ENCODE data around the gene GPHA2. TPM values are rescaled to one million over a fixed set of nuclear protein-coding genes. Genes with fewer than 3 reads are reported as not detected.
"Not testable (repeated sequence)": the region's sequence is repeated elsewhere in the genome, so short reads cannot be mapped to it uniquely, and the experiment has no call there.

Gene GPHA2, protein sequence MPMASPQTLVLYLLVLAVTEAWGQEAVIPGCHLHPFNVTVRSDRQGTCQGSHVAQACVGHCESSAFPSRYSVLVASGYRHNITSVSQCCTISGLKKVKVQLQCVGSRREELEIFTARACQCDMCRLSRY
- total RNA-seq = under 1 TPM in 3 of 8 experiments, not detected in 5; 0.16 to 0.93 (median 0.76) TPM

DNA sequence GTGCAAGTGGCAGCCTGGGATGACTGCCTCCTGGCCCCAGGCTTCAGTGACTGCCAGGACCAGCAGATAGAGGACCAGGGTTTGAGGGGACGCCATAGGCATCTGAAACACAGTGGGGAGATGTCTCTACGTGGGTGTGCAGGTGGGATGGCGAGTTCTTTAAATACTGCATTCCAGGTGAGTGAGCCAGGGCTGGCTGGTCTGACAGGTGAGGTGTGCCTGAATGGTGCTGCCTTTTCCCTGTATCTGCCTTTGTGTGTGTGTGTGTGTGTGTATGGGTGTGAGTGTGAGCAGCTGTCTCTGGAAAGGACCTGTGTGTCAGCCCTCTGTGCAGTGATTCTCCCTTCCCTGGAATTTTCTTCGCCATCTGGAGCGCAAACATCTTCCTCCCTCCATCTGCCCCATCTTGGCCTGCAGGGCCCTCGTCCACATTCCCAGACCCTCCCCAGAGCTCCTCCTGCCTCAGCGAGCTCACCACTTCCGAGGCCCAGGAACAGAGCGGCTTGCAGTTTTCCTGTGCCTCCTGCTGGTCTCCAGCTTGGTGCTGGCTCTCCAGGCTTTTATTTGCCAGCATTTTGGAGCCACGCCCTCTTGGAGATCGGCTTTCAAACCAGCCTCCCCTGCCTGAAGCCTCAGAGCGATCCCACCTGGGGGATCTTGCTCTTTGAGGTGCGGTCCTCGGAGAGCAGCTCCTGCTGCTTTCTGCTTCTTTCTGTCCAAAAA is at the start of gene GPHA2:
TSS of gene GPHA2 (minus strand) at position 535 of the 723 bp plus-strand sequence. CDS start at position 102, 433 bp downstream.
- no peak within 1 kb of the TSS for H3K4me3 ChIP-seq
- WGBS, 10 experiments = 26 to 60% (median 53%) methylated on average over 1 to 8 of the region's 14 CpGs; no CpG with 5 or more reads in 4 of the 10 experiments
- H3K27ac ChIP-seq = no peak within 1 kb of the TSS
- no peaks in the 10 kb centered on the region for H3K4me1 ChIP-seq (replicated peaks in 1 of 2)
- ATAC-seq (replicated peaks in 6 of 8) = peak in 7 of 8 experiments; percentile 6 to 90 (median 21)
- in situ Hi-C loops (cut with MboI; ENCODE audit: low pct_unique_long_range_greater_than_20kb in 2 of 9, low sequenced_read_pairs in 9 of 9, unreplicated experiment in 9 of 9) = no loop called here

DNA sequence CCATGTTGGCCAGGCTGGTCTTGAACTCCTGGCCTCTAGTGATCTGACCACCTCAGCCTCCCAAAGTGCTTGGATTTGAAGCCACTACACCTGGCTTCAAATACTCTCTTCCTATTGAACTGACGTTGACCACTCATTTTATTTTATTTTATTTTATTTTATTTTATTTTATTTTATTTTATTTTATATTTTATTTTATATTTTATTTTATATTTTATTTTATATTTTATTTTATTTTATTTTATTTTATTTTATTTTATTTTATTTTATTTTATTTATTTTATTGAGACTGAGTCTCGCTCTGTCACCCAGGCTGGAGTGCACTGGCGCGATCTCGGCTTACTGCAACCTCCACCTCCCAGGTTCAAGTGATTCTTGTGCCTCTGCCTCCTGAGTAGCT is 47.6 kb upstream of the GPHA2 start:
- H3K4me3 ChIP-seq; H3K27ac ChIP-seq; ATAC-seq (replicated peaks in 6 of 8); in situ Hi-C loops (cut with MboI; ENCODE audit: low pct_unique_long_range_greater_than_20kb in 2 of 9, low sequenced_read_pairs in 9 of 9, unreplicated experiment in 9 of 9); H3K4me1 ChIP-seq (replicated peaks in 1 of 2): not testable (repeated sequence)
- 30 to 100% (median 75%) methylated on average over 1 to 5 of the region's 5 CpGs; no CpG with 5 or more reads in 1 of the 10 experiments for WGBS, 10 experiments

DNA sequence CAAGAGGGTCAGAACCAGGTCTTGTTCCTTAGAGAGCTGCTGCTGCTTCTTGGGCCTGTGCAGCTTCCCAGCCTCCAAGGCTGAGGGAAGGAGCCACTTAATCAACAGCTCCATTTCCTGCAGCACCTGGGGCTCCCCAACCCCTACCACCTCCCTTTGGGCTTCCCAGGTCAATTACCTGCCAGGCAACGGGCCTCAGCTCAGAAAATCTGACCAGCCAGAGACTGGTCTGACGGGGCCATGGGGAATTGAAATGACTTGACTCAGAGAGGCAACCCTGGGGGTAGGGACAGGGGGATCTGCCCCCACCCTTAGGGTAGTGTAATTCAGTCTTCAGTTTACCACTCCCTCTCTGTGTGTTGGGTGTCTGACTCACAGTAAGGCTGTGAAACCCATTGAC is 41.0 kb upstream of the GPHA2 start:
- Histone ChIP-seq H3K4me3 (no peak overlapping the region), H3K27ac (no peak overlapping the region), H3K4me1 (replicated peaks in 1 of 2) (no peaks in the 10 kb centered on the region)
- ATAC-seq (replicated peaks in 6 of 8) = no peak
- in situ Hi-C loops (cut with MboI; ENCODE audit: low pct_unique_long_range_greater_than_20kb in 2 of 9, low sequenced_read_pairs in 9 of 9, unreplicated experiment in 9 of 9) = no loop called here
- WGBS, 10 experiments = 60 to 63% methylated on average over 1 to 2 of the region's 2 CpGs; no CpG with 5 or more reads in 8 of the 10 experiments

DNA sequence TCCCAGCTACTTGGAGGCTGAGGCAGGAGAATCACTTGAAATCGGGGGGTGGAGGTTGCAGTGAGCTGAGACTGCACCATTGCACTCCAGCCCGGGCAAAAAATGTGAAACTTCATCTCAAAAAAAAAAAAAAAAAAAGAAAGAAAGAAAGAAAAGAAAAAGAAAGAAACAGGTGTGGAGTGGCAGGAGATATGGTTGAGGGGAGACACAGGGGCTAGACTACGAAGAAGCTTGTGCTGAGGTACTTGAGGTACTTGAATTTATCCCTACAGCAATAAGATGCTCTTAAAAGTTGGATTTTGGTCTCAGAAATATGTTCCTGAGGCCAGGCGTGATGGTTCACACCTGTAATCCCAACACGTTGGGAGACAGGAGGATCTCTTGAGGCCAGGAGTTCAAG is 38.4 kb upstream of the GPHA2 start:
- H3K27ac ChIP-seq = no peak overlapping the region
- H3K4me3 ChIP-seq = no peak overlapping the region
- no peak for ATAC-seq (replicated peaks in 6 of 8)
- WGBS, 10 experiments = 19 to 76% (median 57%) methylated on average over 2 to 5 of the region's 5 CpGs
- H3K4me1 ChIP-seq (replicated peaks in 1 of 2) = no peaks in the 10 kb centered on the region
- in situ Hi-C loops (cut with MboI; ENCODE audit: low pct_unique_long_range_greater_than_20kb in 2 of 9, low sequenced_read_pairs in 9 of 9, unreplicated experiment in 9 of 9) = no loop called here

DNA sequence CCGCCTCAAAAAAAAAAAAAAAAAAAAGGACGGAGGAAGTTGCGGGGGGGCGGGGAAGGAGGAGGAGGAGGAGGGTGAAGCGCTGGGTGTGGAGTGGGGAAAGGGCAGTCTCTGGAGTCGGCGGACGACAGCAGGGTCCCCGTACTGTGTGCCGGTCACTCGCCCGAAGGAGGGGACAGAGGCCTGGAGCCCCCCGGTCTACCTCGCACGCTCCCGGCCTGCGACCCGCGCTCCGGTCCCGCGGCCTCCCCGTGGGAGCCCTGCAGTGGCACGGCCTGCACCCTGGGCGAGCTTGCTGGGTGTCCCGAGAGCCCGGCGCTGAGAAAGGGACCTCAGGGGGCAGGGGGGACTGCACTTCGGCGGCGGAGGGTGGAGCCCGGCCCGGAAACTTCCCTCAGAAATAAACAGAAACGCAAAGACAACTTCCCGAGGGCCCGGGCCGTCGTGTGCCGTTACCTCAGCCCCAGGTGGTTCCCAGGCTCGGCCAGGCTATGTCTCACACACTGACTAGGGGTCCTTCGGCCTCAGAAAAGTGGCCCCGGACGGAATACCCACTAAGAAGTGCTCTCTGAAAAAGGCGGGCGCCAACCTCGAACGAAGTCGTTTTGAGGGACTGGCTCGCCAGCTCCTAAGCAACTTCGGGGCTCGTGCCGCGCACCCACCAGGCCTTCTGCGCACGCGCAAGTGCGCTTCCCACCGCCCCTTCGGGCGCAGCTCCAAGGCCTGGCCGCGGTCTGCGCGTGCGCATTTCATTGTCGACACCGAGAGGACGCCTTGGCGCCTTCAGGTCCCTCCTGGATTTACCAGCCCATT is 35.9 kb upstream of the GPHA2 start, which contains the start of gene MAJIN:
TSS of gene MAJIN (minus strand) at position 688 of the 813 bp plus-strand sequence. CDS start 12,703 bp downstream, outside the sequence.
- H3K4me1 ChIP-seq (replicated peaks in 1 of 2) = no peaks in the 10 kb centered on the region
- H3K27ac ChIP-seq = no peak within 1 kb of the TSS
- in situ Hi-C loops (cut with MboI; ENCODE audit: low pct_unique_long_range_greater_than_20kb in 2 of 9, low sequenced_read_pairs in 9 of 9, unreplicated experiment in 9 of 9) = no loop called here
- ATAC-seq (replicated peaks in 6 of 8) = peak in 2 of 8 experiments; percentile 19 to 70
- WGBS, 10 experiments = 0 to 80% (median 46%) methylated on average over 2 to 11 of the region's 69 CpGs; no CpG with 5 or more reads in 6 of the 10 experiments
- no peak within 1 kb of the TSS for H3K4me3 ChIP-seq

DNA sequence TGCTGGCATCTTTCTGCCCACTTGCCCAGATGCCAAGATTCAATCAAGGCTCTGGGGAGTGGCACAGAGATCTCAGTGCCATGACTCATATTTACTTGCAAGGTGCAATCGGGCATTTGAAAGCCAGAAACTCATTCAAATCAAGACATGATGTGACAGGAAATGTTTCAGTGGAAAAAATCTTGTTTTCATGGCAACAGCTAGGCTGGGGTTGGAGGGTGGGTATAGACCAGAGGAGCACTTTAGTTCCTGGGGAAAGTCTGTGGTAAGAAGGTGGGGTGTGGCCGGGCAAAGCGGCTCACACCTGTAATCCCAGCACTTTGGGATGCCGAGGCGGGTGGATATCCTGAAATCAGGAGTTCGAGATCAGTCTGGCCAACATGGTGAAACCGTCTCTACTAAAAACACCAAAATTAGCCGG is 35.0 kb upstream of the GPHA2 start:
- WGBS, 10 experiments = 0 to 100% (median 90%) methylated on average over 1 to 5 of the region's 8 CpGs; no CpG with 5 or more reads in 3 of the 10 experiments
- H3K27ac ChIP-seq = no peak overlapping the region
- ATAC-seq (replicated peaks in 6 of 8) = no peak

DNA sequence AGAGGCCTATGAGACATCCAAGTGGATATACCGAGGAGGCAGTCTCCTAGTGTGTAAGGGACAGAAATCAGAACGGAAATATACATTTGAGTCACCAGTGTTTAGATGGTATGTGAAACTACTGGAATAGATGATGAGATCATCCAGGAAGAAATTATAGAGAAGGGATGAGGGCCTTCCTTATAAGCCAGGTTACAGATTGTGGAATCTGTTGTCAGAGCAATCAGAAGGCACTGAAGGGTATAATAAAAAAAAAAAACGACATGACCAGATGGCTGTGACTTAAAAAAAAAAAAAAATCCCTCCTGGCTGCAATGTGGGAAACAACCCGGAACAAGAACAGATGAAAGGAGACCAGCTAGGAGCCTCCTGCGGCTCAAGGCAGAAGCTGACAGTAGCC is 33.5 kb upstream of the GPHA2 start:
- WGBS, 10 experiments = 10 to 70% (median 38%) methylated on average over 2 to 5 of the region's 5 CpGs
- peak in 6 of 8 experiments; percentile 17 to 98 (median 91) for ATAC-seq (replicated peaks in 6 of 8)
- H3K4me1 ChIP-seq (replicated peaks in 1 of 2) = no peaks in the 10 kb centered on the region
- in situ Hi-C loops (cut with MboI; ENCODE audit: low pct_unique_long_range_greater_than_20kb in 2 of 9, low sequenced_read_pairs in 9 of 9, unreplicated experiment in 9 of 9) = no loop called here
- no peak overlapping the region for H3K4me3 ChIP-seq
- no peak overlapping the region for H3K27ac ChIP-seq

More for the DNA sequence above, 35.0 kb upstream of the GPHA2 start:
- no peaks in the 10 kb centered on the region for H3K4me1 ChIP-seq (replicated peaks in 1 of 2)
- H3K4me3 ChIP-seq = no peak overlapping the region
- in situ Hi-C loops (cut with MboI; ENCODE audit: low pct_unique_long_range_greater_than_20kb in 2 of 9, low sequenced_read_pairs in 9 of 9, unreplicated experiment in 9 of 9) = no loop called here

DNA sequence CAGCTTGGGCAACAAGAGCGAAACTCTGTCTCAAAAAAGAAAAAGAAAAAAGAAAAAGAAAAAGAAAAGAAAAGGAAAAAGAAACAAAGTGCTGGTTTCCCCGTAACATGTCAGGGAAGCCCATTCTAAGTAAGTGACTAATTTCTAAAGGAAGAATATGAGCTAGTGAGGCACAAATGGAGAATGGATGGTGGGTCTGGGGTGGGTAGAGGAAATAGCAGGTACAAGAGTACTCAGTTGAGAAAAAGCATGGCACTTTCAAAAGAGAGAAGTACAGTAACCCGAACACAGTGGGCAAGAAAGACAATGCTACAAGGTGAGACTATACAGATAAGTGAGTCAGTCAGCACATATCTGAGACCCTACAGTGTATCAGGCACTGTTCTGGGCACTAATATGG is 31.7 kb upstream of the GPHA2 start:
- H3K4me1 ChIP-seq (replicated peaks in 1 of 2) = no peaks in the 10 kb centered on the region
- no peak overlapping the region for H3K27ac ChIP-seq
- no peak overlapping the region for H3K4me3 ChIP-seq
- WGBS, 10 experiments = 73 to 100% (median 91%) methylated on average over 1 to 3 of the region's 3 CpGs
- in situ Hi-C loops (cut with MboI; ENCODE audit: low pct_unique_long_range_greater_than_20kb in 2 of 9, low sequenced_read_pairs in 9 of 9, unreplicated experiment in 9 of 9) = no loop called here
- ATAC-seq (replicated peaks in 6 of 8) = no peak

DNA sequence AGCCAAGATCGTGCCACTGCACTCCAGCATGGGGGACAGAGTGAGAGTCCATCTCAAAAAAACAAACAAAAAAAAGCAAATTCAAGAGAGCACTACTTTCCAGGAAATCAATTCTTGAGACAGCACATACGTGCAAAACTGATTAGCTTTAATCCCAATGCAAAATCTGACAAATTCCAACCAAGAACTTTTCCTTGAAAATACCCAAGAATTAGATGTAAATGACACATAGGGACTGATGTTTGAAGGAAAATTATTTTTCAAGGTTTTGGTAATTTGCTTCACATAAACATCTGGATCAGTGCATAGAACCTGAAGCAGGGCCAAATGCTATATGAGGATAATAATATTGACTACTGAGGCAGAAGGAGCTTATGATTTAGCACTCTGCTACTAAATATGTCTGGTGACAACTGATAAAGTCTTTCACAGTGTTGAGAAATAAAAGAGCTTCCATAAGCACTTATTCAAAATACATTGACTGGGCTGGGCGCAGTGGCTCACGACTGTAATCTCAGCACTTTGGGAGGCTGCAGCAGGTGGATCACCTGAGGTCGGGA is 27.5 kb upstream of the GPHA2 start:
- no peak overlapping the region for H3K27ac ChIP-seq
- no peak for ATAC-seq (replicated peaks in 6 of 8)
- 57 to 91% (median 78%) methylated on average over 1 to 5 of the region's 5 CpGs; no CpG with 5 or more reads in 1 of the 10 experiments for WGBS, 10 experiments
- H3K4me3 ChIP-seq = no peak overlapping the region
- no peaks in the 10 kb centered on the region for H3K4me1 ChIP-seq (replicated peaks in 1 of 2)
- in situ Hi-C loops (cut with MboI; ENCODE audit: low pct_unique_long_range_greater_than_20kb in 2 of 9, low sequenced_read_pairs in 9 of 9, unreplicated experiment in 9 of 9) = no loop called here

DNA sequence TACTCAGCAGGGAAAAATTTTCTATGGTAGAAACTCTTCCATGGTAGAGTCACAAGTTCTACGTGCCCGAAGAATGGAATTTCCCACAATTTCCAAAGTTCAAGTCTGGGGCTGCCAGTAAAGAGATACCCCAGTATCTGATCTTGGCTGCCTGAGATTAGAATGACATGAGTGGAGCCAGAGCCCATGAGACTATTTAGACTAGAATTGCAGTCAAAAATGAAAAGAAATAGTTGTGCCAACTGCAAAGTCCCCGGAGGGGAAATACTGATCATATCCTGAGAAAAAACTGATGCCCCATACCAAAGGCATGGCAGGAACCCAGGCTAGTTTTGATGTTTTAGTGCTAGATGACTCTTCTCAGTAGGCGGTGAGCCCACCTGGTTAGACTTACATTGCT is 25.0 kb upstream of the GPHA2 start:
- H3K27ac ChIP-seq = no peak overlapping the region
- in situ Hi-C loops (cut with MboI; ENCODE audit: low pct_unique_long_range_greater_than_20kb in 2 of 9, low sequenced_read_pairs in 9 of 9, unreplicated experiment in 9 of 9) = no loop called here
- 56 to 100% (median 84%) methylated on average over 1 to 4 of the region's 4 CpGs; no CpG with 5 or more reads in 3 of the 10 experiments for WGBS, 10 experiments

DNA sequence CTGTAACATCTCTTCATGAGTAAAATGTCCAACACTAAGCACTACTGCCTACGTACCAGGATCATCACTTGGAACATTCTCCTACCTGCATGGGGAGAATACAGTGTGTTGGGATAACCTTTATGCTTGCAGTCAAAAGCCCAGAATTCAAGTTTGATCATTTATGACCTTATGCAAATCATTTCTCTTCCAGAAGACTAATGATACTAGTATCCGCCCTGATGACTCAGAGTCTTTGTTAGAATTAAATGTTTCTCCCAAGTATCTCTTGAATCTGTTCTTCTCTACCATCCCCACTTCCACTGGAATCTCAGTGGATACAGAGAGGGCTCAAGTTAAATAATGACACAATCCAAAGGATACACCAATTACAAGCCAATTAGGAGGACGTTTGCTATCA is 23.8 kb upstream of the GPHA2 start:
- ATAC-seq (replicated peaks in 6 of 8) = peak in 4 of 8 experiments; percentile 20 to 97 (median 66)
- Histone ChIP-seq H3K4me1 (replicated peaks in 1 of 2) (no peaks in the 10 kb centered on the region), H3K4me3 (no peak overlapping the region), H3K27ac (no peak overlapping the region)
- in situ Hi-C loops (cut with MboI; ENCODE audit: low pct_unique_long_range_greater_than_20kb in 2 of 9, low sequenced_read_pairs in 9 of 9, unreplicated experiment in 9 of 9) = no loop called here
- WGBS, 10 experiments = 6 to 100% (median 59%) methylated on average over 1 to 3 of the region's 3 CpGs; no CpG with 5 or more reads in 1 of the 10 experiments

More for the DNA sequence above, 25.0 kb upstream of the GPHA2 start:
- no peak for ATAC-seq (replicated peaks in 6 of 8)
- Histone ChIP-seq H3K4me3 (no peak overlapping the region), H3K4me1 (replicated peaks in 1 of 2) (no peaks in the 10 kb centered on the region)

DNA sequence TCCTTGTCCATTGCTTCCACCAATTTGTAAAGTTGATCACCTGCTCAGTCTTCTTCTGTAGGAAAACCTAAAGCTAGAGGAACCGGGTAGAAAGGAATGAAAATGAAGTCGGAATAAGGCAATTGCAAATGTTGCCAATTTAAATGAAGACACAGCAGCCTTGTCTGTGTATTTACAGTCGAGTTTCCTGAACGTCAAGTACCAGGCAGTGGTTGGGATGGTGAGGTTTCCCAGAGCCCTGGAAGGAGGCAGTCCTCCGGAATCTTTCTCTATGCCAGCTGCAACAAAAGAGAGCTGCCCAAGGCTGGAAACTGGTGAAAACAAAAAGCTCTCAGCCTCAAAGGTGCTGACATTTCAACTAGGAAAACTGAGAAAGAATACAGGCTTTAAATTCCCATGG is 18.5 kb upstream of the GPHA2 start:
- no peak for ATAC-seq (replicated peaks in 6 of 8)
- Histone ChIP-seq H3K27ac (no peak overlapping the region), H3K4me3 (no peak overlapping the region), H3K4me1 (replicated peaks in 1 of 2) (no peaks in the 10 kb centered on the region)
- in situ Hi-C loops (cut with MboI; ENCODE audit: low pct_unique_long_range_greater_than_20kb in 2 of 9, low sequenced_read_pairs in 9 of 9, unreplicated experiment in 9 of 9) = no loop called here
- WGBS, 10 experiments = 4 to 88% (median 36%) methylated on average over 1 to 5 of the region's 5 CpGs; no CpG with 5 or more reads in 1 of the 10 experiments

Data from motor neuron (in vitro differentiated cells).